Large intestine (tissue), 3 donors: ENCODE measurements around the gene OBP2A. TPM values are rescaled to one million over a fixed set of nuclear protein-coding genes. Genes with fewer than 3 reads are reported as not detected.
"Not testable (repeated sequence)": the region's sequence is repeated elsewhere in the genome, so short reads cannot be mapped to it uniquely, and the experiment has no call there.

Source experiments
- DNase-seq, 2 donors: peaks; one replicate each; pipeline versions ENCODE4 v3.0.0 to v3.0.0-alpha.2; 2013
- H3K27ac ChIP-seq: one replicate; pipeline ENCODE4 v1.5.1; 2013; ENCODE audit warnings: low read length
- H3K27me3 ChIP-seq: 2 replicates; pipeline ENCODE4 v1.6.1; 2013; ENCODE audit warnings: low read length; ENCODE audit not compliant: control insufficient read depth, insufficient read depth
- H3K36me3 ChIP-seq: 2 replicates; pipeline ENCODE4 v1.6.1; 2013; ENCODE audit warnings: low read length; ENCODE audit not compliant: control insufficient read depth, insufficient read depth
- H3K4me1 ChIP-seq: one replicate; pipeline ENCODE4 v1.6.1; 2013; ENCODE audit warnings: low read length; ENCODE audit not compliant: control insufficient read depth, insufficient read depth
- H3K4me3 ChIP-seq: one replicate; pipeline ENCODE4 v1.5.1; 2013; ENCODE audit warnings: low read length
- H3K9me3 ChIP-seq: one replicate; pipeline ENCODE4 v1.6.1; 2013; ENCODE audit warnings: mild to moderate bottlenecking, low read depth, low read length, moderate library complexity; ENCODE audit not compliant: control insufficient read depth
- WGBS: methylation state at CpG from one replicate; pipeline ENCODE4 v1.1.5; 2013; ENCODE audit warnings: low lambda C conversion rate; ENCODE audit not compliant: insufficient coverage; 5-methylcytosine and 5-hydroxymethylcytosine counted together
- polyA plus RNA-seq: library from polyadenylated mRNA; unstranded; fragments of 120-200 nt; gene quantifications from one replicate; pipeline ENCODE4 v1.2.1, GENCODE V29; 2013

Gene OBP2A
- polyA plus RNA-seq, 1 donor = not detected

- no peaks in the 10 kb centered on the region for H3K27me3 ChIP-seq
- H3K4me1 ChIP-seq = no peaks in the 10 kb centered on the region
- no peak overlapping the region for H3K27ac ChIP-seq
- H3K9me3 ChIP-seq = no peaks in the 10 kb centered on the region
- no CpG with 5 or more reads among the region's 7 CpGs for WGBS
- no peaks in the 10 kb centered on the region for H3K36me3 ChIP-seq
- no peak overlapping the region for H3K4me3 ChIP-seq
- DNase-seq = no peak
Observed at GRCh38 chr9:135512904-135513303, 33.0 kb upstream of the OBP2A start.

DNA sequence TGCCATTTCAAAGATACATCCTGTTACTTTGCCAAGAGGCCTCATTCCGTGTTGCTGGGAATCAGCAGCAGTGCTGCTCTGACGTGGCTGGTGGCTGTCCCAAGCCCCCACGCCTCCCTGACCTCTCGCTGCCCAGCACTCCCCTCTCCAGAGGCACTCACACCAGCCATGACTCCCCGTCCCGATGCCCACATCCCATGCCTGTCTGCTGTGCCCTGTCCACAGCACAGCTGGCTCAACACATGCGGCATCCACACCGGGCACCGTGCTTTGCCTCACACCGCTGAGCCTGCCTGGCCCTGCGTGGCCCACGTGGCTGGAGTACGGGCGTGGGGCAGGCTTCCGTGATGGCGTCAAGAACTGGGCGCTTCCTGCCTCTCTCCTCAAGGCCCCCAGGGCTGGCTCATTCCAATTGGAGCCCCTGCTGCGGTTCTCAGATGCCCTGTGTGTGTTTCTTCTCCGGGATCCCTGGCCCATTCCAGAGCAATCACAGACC is 32.5 kb upstream of the OBP2A start:
- H3K4me3 ChIP-seq = no peak overlapping the region
- no peaks in the 10 kb centered on the region for H3K27me3 ChIP-seq
- DNase-seq = no peak
- no peaks in the 10 kb centered on the region for H3K4me1 ChIP-seq
- no CpG with 5 or more reads among the region's 19 CpGs for WGBS
- H3K27ac ChIP-seq = no peak overlapping the region
- no peaks in the 10 kb centered on the region for H3K9me3 ChIP-seq
- no peaks in the 10 kb centered on the region for H3K36me3 ChIP-seq

DNA sequence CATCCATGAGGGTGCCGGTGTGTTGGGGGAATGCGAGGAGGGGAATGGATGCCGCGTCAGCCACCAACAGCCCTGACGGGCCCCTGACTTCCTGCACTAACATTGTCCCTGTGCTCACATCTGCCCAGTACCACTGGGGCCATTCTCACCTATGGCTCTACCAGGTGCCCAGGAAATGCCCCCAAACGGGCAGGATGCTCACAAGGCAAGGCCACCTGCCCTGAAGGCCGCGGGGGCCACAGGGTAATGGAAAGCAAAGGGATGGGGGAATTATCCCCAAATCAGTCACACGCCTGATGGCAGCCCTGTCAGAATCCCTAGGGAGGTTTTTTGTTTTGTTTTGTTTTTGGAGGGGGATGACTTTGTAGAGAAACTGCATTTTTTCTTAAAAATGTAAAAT is 32.0 kb upstream of the OBP2A start:
- H3K4me3 ChIP-seq, H3K27ac ChIP-seq, DNase-seq, H3K27me3 ChIP-seq, H3K4me1 ChIP-seq, H3K9me3 ChIP-seq, H3K36me3 ChIP-seq: not testable (repeated sequence)
- WGBS = no CpG with 5 or more reads among the region's 9 CpGs

DNA sequence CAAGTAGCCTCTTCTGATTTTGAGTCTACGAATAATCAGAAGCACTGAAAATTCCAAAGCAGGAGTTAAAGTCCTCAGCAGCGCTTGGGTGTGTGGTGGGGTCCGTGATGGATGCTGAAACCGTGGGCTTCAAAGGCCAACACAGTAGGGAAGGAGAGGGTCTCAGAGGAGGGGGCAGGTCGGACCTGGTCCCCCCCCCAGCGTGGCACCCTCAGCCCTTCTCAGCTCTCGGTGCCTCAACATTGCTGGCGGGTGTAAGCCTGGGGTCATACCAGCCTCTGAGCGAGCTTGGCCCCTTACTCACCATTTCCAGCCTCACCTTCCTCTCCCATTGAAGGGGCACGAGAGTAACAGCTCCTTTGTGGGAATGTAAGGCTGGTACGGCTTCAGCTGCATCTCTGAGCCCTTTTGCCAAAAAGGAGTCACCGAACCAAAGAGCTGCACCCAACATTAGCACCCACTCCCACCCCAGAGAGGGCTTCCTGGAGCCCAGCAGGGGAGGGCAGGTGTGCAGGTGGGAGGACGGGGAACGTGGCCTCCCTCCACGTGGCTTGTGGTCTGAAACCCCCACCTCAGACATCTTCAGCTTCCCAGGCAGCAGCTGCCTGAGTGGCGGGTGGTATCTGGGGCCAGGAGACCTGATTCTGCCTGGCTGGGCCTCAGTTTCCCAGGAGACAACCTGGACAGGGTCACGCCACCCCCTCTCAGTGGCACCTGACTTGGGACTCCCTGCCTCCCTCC is 31.4 kb upstream of the OBP2A start:
- Histone ChIP-seq H3K27me3 (no peaks in the 10 kb centered on the region), H3K27ac (no peak overlapping the region), H3K4me1 (no peaks in the 10 kb centered on the region), H3K4me3 (no peak overlapping the region), H3K36me3 (no peaks in the 10 kb centered on the region), H3K9me3 (no peaks in the 10 kb centered on the region)
- WGBS = no CpG with 5 or more reads among the region's 17 CpGs
- DNase-seq = no peak

- no peaks in the 10 kb centered on the region for H3K27me3 ChIP-seq
- H3K36me3 ChIP-seq = no peaks in the 10 kb centered on the region
- H3K9me3 ChIP-seq = no peaks in the 10 kb centered on the region
- no peak for DNase-seq
- no peak overlapping the region for H3K27ac ChIP-seq
- no peak overlapping the region for H3K4me3 ChIP-seq
- no CpG with 5 or more reads among the region's 31 CpGs for WGBS
- H3K4me1 ChIP-seq = no peaks in the 10 kb centered on the region
Observed at GRCh38 chr9:135515083-135515951, 30.6 kb upstream of the OBP2A start.

- Histone ChIP-seq H3K9me3 (no peaks in the 10 kb centered on the region), H3K36me3 (no peaks in the 10 kb centered on the region), H3K4me3 (no peak overlapping the region), H3K27me3 (no peaks in the 10 kb centered on the region), H3K27ac (no peak overlapping the region), H3K4me1 (no peaks in the 10 kb centered on the region)
- no peak for DNase-seq
- WGBS = no CpG with 5 or more reads among the region's 25 CpGs
Observed at GRCh38 chr9:135516132-135516860, 29.6 kb upstream of the OBP2A start.

- Histone ChIP-seq H3K4me3 (no peak overlapping the region), H3K36me3 (no peaks in the 10 kb centered on the region), H3K9me3 (no peaks in the 10 kb centered on the region), H3K27ac (no peak overlapping the region), H3K4me1 (no peaks in the 10 kb centered on the region), H3K27me3 (no peaks in the 10 kb centered on the region)
- no CpG with 5 or more reads among the region's 24 CpGs for WGBS
- no peak for DNase-seq
Observed at GRCh38 chr9:135517407-135517822, 28.5 kb upstream of the OBP2A start.

GRCh38 chr9:135519179-135519971 is 26.6 kb upstream of the OBP2A start:
- Histone ChIP-seq H3K36me3 (no peaks in the 10 kb centered on the region), H3K4me3 (no peak overlapping the region), H3K9me3 (no peaks in the 10 kb centered on the region), H3K27ac (no peak overlapping the region), H3K4me1 (no peaks in the 10 kb centered on the region), H3K27me3 (no peaks in the 10 kb centered on the region)
- DNase-seq = no peak
- no CpG with 5 or more reads among the region's 10 CpGs for WGBS

- Histone ChIP-seq H3K27me3 (no peaks in the 10 kb centered on the region), H3K27ac (no peak within 1 kb of the TSS), H3K4me1 (no peaks in the 10 kb centered on the region), H3K36me3 (no peaks in the 10 kb centered on the region), H3K9me3 (no peaks in the 10 kb centered on the region), H3K4me3 (no peak within 1 kb of the TSS)
- WGBS = no CpG with 5 or more reads among the region's 18 CpGs
- DNase-seq = no peak
Observed at GRCh38 chr9:135520916-135521607, 24.9 kb upstream of the OBP2A start, which contains the start of gene LCN1. LCN1 (plus strand) TSS chr9:135521440; CDS start chr9:135521498, 58 bp downstream.
